Endothelial cell of umbilical vein (primary cell): Measurements from ENCODE around the gene ZDHHC14.

Experiments used
- CTCF ChIP-seq, 2 donors: IDR thresholded peaks; 1 replicate in 1 of 2; 2 replicates in 1 of 2; pipeline ENCODE4 v1.5.1; 2011; ENCODE audit warnings: low read length in 2 of 2, mild to moderate bottlenecking in 2 of 2, moderate library complexity in 2 of 2, control low read depth in 1 of 2, inconsistent platforms in 1 of 2, low read depth in 1 of 2; ENCODE audit not compliant: insufficient read depth in 1 of 2; ENCODE audit errors: extremely low read depth in 1 of 2
- EZH2 ChIP-seq: IDR thresholded peaks from 2 replicates; pipeline ENCODE4 v1.6.1; 2012; ENCODE audit warnings: borderline replicate concordance, low read depth, mild to moderate bottlenecking, moderate library complexity, low read length, inconsistent platforms; ENCODE audit not compliant: severe bottlenecking
- MAX ChIP-seq: IDR thresholded peaks from 2 replicates; pipeline ENCODE4 v1.6.1; 2011; ENCODE audit not compliant: insufficient read depth, insufficient read length
- MYC ChIP-seq: IDR thresholded peaks from one replicate; pipeline ENCODE4 v1.6.1; 2011; ENCODE audit warnings: mild to moderate bottlenecking, low read depth, low read length
- POLR2A ChIP-seq: IDR thresholded peaks from 2 replicates; pipeline ENCODE4 v1.6.1; 2012; ENCODE audit warnings: low read depth, mild to moderate bottlenecking, control low read depth, low read length
- POLR2AphosphoS5 ChIP-seq: IDR thresholded peaks from 2 replicates; pipeline ENCODE4 v1.6.1; 2012; ENCODE audit warnings: low read depth, mild to moderate bottlenecking, control low read depth, low read length, moderate library complexity; ENCODE audit not compliant: insufficient read depth

- no peak for TF ChIP-seq POLR2A
- TF ChIP-seq CTCF (IDR thresholded peaks at IDR 0.05; ENCODE audit: extremely low read depth in 1 of 2, insufficient read depth in 1 of 2, low read depth in 1 of 2, low read length in 2 of 2): no peak
- no peak for TF ChIP-seq POLR2AphosphoS5
- no peak for TF ChIP-seq EZH2
- no peak for TF ChIP-seq MAX
- TF ChIP-seq MYC: no peak
These were observed 82.2 kb downstream of the ZDHHC14 start for GRCh38 chr6:157462956-157463742.
